ENCODE results near the gene XRN1.

XRN1 gene

GRCh38 chr3:142259359-142259758, 188.5 kb downstream of the XRN1 start:
- TF ChIP-seq FOXM1 (IDR thresholded peaks at IDR 0.05; ENCODE audit: borderline replicate concordance, low read depth), result no peak
- TF ChIP-seq ZBTB7A (IDR thresholded peaks at IDR 0.05; ENCODE audit: low read depth), result no peak
- no peak for TF ChIP-seq RAD21 (IDR thresholded peaks at IDR 0.05; ENCODE audit: low read depth)
- TF ChIP-seq NFIC (IDR thresholded peaks at IDR 0.05), result 0 out of 2 replicates have a peak, but pooled peaks have one; percentile 11

- no peak for TF ChIP-seq CREB1 (IDR thresholded peaks at IDR 0.05; ENCODE audit: low read depth)
- no peak for TF ChIP-seq TCF12 (IDR thresholded peaks at IDR 0.05; ENCODE audit: low read depth)
- TF ChIP-seq TAF1 (IDR thresholded peaks at IDR 0.05; ENCODE audit: low read depth), result no peak
- TF ChIP-seq, protein P1, sequence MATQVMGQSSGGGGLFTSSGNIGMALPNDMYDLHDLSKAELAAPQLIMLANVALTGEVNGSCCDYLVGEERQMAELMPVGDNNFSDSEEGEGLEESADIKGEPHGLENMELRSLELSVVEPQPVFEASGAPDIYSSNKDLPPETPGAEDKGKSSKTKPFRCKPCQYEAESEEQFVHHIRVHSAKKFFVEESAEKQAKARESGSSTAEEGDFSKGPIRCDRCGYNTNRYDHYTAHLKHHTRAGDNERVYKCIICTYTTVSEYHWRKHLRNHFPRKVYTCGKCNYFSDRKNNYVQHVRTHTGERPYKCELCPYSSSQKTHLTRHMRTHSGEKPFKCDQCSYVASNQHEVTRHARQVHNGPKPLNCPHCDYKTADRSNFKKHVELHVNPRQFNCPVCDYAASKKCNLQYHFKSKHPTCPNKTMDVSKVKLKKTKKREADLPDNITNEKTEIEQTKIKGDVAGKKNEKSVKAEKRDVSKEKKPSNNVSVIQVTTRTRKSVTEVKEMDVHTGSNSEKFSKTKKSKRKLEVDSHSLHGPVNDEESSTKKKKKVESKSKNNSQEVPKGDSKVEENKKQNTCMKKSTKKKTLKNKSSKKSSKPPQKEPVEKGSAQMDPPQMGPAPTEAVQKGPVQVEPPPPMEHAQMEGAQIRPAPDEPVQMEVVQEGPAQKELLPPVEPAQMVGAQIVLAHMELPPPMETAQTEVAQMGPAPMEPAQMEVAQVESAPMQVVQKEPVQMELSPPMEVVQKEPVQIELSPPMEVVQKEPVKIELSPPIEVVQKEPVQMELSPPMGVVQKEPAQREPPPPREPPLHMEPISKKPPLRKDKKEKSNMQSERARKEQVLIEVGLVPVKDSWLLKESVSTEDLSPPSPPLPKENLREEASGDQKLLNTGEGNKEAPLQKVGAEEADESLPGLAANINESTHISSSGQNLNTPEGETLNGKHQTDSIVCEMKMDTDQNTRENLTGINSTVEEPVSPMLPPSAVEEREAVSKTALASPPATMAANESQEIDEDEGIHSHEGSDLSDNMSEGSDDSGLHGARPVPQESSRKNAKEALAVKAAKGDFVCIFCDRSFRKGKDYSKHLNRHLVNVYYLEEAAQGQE (IDR thresholded peaks at IDR 0.05; ENCODE audit: low read depth), result no peak
- no peak for TF ChIP-seq YY1 (IDR thresholded peaks at IDR 0.05; ENCODE audit: low read depth)
- no peak for TF ChIP-seq ZBTB7A (IDR thresholded peaks at IDR 0.05; ENCODE audit: low read depth)
- no peak for TF ChIP-seq FOXM1 (IDR thresholded peaks at IDR 0.05; ENCODE audit: borderline replicate concordance, low read depth)
Measured at GRCh38 chr3:142256712-142257333, 191.0 kb downstream of the XRN1 start.

All from Ishikawa (cell line).